Gastrocnemius medialis (tissue), 4 donors: ENCODE results near the gene LCN12. TPM values are rescaled to one million over a fixed set of nuclear protein-coding genes. Genes with fewer than 3 reads are reported as not detected.

ENCODE experiments used
- ATAC-seq, 2 donors: fragments of 150-250 bp; one replicate each; pipeline ENCODE4 v1.9.1; 2016
- DNase-seq, 2 donors: peaks; one replicate each; pipeline ENCODE4 v3.0.0-alpha.2; 2019
- H3K27ac ChIP-seq, 4 donors: fragments of 200-600 bp; sonication (generic); 1 replicate in 1 of 4; 2 replicates in 3 of 4; pipeline ENCODE4 v1.5.1; 2016 to 2018; ENCODE audit warnings: mild to moderate bottlenecking in 2 of 4, moderate library complexity in 1 of 4
- H3K27me3 ChIP-seq, 3 donors: fragments of 200-600 bp; sonication (generic) in 2 of 3; 1 replicate in 1 of 3; 2 replicates in 2 of 3; pipeline versions ENCODE4 v1.5.1 to v1.6.0; 2016 to 2019; ENCODE audit warnings: mild to moderate bottlenecking in 1 of 3, moderate library complexity in 1 of 3
- H3K36me3 ChIP-seq, 2 donors: fragments of 200-600 bp; sonication (generic) in 1 of 2; one replicate each; pipeline ENCODE4 v1.5.1; 2017 to 2018
- H3K4me1 ChIP-seq, 2 donors: fragments of 200-600 bp; sonication (generic) in 1 of 2; one replicate each; pipeline ENCODE4 v1.5.1; 2016 to 2017; ENCODE audit warnings: mild to moderate bottlenecking in 2 of 2
- H3K4me3 ChIP-seq, 4 donors: fragments of 200-600 bp; sonication (generic) in 3 of 4; 1 replicate in 1 of 4; 2 replicates in 3 of 4; pipeline ENCODE4 v1.5.1; 2016 to 2019; ENCODE audit warnings: mild to moderate bottlenecking in 2 of 4
- H3K9me3 ChIP-seq, 3 donors: fragments of 200-600 bp; sonication (generic) in 2 of 3; 1 replicate in 1 of 3; 2 replicates in 2 of 3; pipeline ENCODE4 v1.5.1; 2016 to 2019
- POLR2A ChIP-seq, 2 donors: fragments of 450-650 bp; IDR thresholded peaks; one replicate each; pipeline ENCODE4 v1.6.1; 2017; ENCODE audit warnings: antibody characterized with exemption in 2 of 2, mild to moderate bottlenecking in 2 of 2, moderate library complexity in 2 of 2
- in situ Hi-C, 4 donors: fragments of 200-750 bp; cut with MboI; loops; one replicate each; pipeline versions ENCODE4 v1.15.0 to v1.8.0; 2017; ENCODE audit warnings: low sequenced_read_pairs in 4 of 4
- intact Hi-C: fragments of 100-400 bp; cut with DNase I; formaldehyde crosslinking; loops from one replicate; pipeline ENCODE4 v1.15.1; 2023; ENCODE audit warnings: low total_unique reads
- total RNA-seq, 4 donors: library from RNA; depleted of rRNA; stranded (reverse); fragments of >200 nt; gene quantifications; one replicate each; pipeline versions ENCODE4 v1.1.0 to v1.2.3, GENCODE V29; 2016
- TF ChIP-seq, protein P1 (sequence below), 5 experiments: fragments of 450-650 bp in 3 of 5; fragments of 200-600 bp in 2 of 5; sonication (generic) in 2 of 5; IDR thresholded peaks in 4 of 5; conservative IDR thresholded peaks in 1 of 5; 1 replicate in 4 of 5; 2 replicates in 1 of 5; pipeline ENCODE4 v1.5.1; 2016 to 2019; ENCODE audit warnings: antibody characterized with exemption in 5 of 5, mild to moderate bottlenecking in 3 of 5, moderate library complexity in 3 of 5

LCN12 gene
- total RNA-seq, 4 donors from 2014 or later = not detected

DNA sequence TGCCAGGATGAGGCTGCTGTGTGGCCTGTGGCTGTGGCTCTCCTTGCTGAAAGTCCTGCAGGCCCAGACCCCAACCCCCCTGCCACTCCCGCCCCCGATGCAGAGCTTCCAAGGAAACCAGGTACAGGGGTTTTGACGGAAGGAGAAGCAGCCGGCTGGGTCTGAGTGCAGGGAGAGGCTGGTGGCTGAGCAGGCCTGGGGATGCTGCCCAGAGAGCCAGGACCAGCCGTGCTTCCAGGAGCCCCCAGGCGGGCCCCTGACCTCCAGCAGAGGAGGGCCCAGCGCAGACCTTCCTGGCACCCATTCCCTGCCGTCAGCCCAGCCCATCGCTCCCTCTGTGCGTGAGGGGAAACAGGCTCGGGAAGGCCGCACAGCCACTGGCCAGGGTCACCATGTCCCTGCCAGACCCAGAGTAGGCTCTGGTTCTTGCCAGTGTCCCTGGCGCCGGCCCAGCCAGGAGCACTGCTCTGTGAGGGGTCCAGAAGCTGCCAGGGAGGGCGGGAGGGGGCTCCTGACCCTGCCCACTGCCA is 313 bp downstream of the LCN12 start:
- H3K4me1 ChIP-seq = peaks cover 4 to 16% of the 10 kb centered on the region in 2 donors

DNA sequence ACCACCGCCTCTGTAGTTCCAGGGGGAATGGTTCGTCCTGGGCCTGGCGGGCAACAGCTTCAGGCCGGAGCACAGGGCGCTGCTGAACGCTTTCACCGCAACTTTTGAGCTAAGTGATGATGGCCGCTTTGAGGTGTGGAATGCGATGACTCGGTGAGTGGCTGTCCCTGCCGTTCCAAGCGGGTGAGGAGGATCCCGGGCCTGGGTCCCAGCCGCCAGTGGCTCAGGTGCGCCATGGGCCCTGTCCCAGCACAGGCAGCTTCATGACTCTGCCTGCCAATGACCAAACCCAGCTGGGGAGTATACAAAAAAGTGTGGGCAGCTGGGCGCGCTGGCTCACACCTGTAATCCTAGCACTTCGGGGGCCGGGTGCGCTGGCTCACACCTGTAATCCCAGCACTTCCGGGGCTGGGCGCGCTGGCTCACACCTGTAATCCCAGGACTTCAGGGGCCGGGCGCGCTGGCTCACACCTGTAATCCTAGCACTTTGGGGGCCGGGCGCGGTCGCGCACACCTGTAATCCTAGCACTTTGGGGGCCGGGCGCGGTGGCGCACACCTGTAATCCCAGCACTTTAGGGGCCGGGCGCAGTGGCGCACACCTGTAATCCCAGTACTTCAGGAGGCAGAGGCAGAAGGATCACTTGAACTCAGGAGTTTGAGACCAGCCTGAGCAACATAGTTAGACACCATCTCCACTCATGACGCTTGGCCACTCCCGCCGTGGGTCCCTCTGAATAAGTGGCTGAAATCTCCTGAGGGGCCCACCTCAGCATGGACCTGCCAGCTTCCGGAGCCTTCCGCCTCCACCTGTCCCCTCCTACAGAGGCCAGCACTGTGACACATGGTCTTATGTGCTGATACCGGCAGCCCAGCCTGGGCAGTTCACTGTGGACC is 1.1 kb downstream of the LCN12 start:
- H3K4me3 ChIP-seq = no peak overlapping the region
- no peak for DNase-seq

More for the DNA sequence above, 313 bp downstream of the LCN12 start:
- no peak for DNase-seq
- in situ Hi-C loops = no loop called here
- Histone ChIP-seq H3K9me3 (no peaks in the 10 kb centered on the region), H3K36me3 (no peaks in the 10 kb centered on the region), H3K27ac (no peak overlapping the region), H3K27me3 (no peaks in the 10 kb centered on the region), H3K4me3 (no peak overlapping the region)
- intact Hi-C loops = no loop called here
- TF ChIP-seq, protein P1, sequence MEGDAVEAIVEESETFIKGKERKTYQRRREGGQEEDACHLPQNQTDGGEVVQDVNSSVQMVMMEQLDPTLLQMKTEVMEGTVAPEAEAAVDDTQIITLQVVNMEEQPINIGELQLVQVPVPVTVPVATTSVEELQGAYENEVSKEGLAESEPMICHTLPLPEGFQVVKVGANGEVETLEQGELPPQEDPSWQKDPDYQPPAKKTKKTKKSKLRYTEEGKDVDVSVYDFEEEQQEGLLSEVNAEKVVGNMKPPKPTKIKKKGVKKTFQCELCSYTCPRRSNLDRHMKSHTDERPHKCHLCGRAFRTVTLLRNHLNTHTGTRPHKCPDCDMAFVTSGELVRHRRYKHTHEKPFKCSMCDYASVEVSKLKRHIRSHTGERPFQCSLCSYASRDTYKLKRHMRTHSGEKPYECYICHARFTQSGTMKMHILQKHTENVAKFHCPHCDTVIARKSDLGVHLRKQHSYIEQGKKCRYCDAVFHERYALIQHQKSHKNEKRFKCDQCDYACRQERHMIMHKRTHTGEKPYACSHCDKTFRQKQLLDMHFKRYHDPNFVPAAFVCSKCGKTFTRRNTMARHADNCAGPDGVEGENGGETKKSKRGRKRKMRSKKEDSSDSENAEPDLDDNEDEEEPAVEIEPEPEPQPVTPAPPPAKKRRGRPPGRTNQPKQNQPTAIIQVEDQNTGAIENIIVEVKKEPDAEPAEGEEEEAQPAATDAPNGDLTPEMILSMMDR (IDR thresholded peaks at IDR 0.05 in 4 of 5, conservative IDR thresholded peaks at IDR 0.05 in 1 of 5) = no peak
- TF ChIP-seq POLR2A (IDR thresholded peaks at IDR 0.05) = no peak
- ATAC-seq = no peak

DNA sequence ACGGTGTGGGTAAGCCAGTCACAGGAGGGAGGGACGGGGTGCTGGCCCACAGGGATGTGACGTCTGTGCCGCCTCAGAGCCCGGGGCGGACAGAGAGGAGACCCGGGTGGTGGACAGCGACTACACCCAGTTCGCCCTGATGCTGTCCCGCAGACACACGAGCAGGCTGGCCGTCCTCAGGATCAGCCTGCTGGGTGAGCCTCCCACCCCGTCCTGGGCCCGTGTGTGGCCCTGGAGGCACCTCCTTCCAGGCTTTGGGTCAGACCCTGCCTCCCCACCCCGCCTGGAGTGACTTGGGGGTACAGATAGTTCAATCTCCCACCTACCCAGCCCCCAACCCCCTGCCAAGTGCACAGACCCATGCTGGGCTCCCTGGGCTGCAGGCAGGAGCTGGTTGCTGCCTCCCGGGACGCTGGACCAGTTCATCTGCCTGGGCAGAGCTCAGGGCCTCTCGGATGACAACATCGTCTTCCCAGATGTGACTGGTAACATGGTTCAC is 1.7 kb downstream of the LCN12 start:
- H3K27me3 ChIP-seq = no peaks in the 10 kb centered on the region
- H3K9me3 ChIP-seq = no peaks in the 10 kb centered on the region
- no peak overlapping the region for H3K4me3 ChIP-seq
- no peak overlapping the region for H3K27ac ChIP-seq
- in situ Hi-C loops = no loop called here
- peaks cover 0 to 14% of the 10 kb centered on the region in 2 donors for H3K4me1 ChIP-seq
- DNase-seq (no peak), ATAC-seq (no peak)
- intact Hi-C loops = no loop called here
- H3K36me3 ChIP-seq = no peaks in the 10 kb centered on the region
- TF ChIP-seq, protein P1 (IDR thresholded peaks at IDR 0.05 in 4 of 5, conservative IDR thresholded peaks at IDR 0.05 in 1 of 5) = no peak
- no peak for TF ChIP-seq POLR2A (IDR thresholded peaks at IDR 0.05)

More for the DNA sequence above, 1.1 kb downstream of the LCN12 start:
- Histone ChIP-seq H3K4me1 (peaks cover 0 to 14% of the 10 kb centered on the region in 2 donors), H3K36me3 (no peaks in the 10 kb centered on the region), H3K27me3 (no peaks in the 10 kb centered on the region), H3K9me3 (no peaks in the 10 kb centered on the region), H3K27ac (no peak overlapping the region)
- TF ChIP-seq, protein P1 (IDR thresholded peaks at IDR 0.05 in 4 of 5, conservative IDR thresholded peaks at IDR 0.05 in 1 of 5) = no peak
- TF ChIP-seq POLR2A (IDR thresholded peaks at IDR 0.05) = no peak
- intact Hi-C loops (no loop called here), in situ Hi-C loops (no loop called here)
- no peak for ATAC-seq

DNA sequence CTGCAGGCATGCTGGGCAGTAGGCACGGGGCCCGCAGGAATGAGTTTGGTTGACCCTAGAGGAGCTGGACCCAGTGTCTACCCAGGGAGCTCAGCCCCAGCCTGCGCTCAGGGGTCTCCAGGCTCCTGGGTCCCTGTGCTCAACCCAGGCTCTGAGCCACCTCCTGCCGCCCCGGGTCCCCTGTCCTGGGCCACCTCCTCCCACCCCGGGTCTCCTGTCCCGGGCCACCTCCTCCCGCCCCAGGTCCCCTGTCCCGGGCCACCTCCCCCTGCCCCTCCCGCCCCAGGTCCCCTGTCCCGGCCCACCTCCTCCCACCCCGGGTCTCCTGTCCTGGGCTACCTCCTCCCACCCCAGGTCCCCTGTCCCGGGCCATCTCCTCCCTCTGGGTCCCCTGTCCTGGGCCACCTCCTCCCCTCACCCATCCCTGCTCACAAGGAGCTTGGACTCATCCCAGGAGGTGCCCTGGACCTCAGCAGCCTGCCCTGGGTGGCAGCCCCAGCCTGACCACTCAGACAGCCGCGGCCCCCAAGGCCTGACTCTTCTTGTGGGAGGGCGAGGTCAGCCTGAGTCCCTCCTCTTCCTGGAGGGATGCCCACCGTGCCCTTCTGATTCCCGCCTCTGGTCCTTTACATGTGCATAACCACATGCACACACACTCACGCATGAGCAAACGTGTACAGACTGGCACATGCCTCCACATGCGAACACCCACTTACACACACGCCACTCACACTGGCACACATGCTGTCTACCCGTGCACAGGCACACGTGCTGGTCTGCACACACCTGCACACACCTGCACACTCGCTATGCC is 2.4 kb downstream of the LCN12 start:
- no peaks in the 10 kb centered on the region for H3K36me3 ChIP-seq
- no peak overlapping the region for H3K27ac ChIP-seq
- DNase-seq (no peak), ATAC-seq (no peak)
- in situ Hi-C loops (no loop called here), intact Hi-C loops (no loop called here)
- H3K4me3 ChIP-seq = no peak overlapping the region
- peaks cover 0 to 7% of the 10 kb centered on the region in 2 donors for H3K4me1 ChIP-seq
- TF ChIP-seq POLR2A (IDR thresholded peaks at IDR 0.05) = no peak
- TF ChIP-seq, protein P1 (IDR thresholded peaks at IDR 0.05 in 4 of 5, conservative IDR thresholded peaks at IDR 0.05 in 1 of 5) = no peak
- no peaks in the 10 kb centered on the region for H3K27me3 ChIP-seq
- no peaks in the 10 kb centered on the region for H3K9me3 ChIP-seq
